ENCODE data around the gene TPP2.

DNA sequence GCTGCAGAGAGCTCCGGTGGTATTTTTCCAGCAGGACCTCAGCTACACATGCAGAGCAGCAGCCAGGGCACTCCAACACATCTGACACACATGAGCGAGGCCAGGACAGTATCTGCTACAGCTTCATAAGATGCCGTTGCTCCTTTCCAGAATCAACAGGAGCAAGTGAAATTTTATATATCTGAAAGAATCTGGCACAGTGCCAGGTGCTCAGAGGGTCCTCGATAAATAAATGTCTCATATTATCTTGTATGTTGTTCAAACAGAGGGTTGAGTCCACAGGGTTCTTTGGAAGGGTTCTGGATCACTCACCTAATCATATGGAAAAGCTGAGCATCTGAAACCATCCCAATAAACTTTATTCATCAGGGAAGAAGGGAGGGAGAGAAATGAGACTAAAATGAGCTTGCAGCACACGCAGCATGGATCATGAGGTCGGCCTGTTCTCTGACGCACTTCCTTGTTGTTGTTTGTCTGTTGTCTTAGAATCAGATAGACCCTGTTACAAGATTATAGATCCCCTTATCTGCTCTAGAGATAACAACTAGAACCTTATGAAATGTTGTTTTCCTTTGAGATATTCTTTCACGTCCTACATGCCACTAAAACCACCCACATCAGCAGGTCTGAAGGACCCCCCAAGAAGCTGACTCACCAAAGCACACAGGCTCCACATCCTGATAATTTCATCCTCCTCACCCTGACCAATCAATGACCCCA is 101.3 kb downstream of the TPP2 start:
- TF ChIP-seq, protein P1, sequence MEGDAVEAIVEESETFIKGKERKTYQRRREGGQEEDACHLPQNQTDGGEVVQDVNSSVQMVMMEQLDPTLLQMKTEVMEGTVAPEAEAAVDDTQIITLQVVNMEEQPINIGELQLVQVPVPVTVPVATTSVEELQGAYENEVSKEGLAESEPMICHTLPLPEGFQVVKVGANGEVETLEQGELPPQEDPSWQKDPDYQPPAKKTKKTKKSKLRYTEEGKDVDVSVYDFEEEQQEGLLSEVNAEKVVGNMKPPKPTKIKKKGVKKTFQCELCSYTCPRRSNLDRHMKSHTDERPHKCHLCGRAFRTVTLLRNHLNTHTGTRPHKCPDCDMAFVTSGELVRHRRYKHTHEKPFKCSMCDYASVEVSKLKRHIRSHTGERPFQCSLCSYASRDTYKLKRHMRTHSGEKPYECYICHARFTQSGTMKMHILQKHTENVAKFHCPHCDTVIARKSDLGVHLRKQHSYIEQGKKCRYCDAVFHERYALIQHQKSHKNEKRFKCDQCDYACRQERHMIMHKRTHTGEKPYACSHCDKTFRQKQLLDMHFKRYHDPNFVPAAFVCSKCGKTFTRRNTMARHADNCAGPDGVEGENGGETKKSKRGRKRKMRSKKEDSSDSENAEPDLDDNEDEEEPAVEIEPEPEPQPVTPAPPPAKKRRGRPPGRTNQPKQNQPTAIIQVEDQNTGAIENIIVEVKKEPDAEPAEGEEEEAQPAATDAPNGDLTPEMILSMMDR (IDR thresholded peaks at IDR 0.05): no peak
- no peak for TF ChIP-seq POLR2A (IDR thresholded peaks at IDR 0.05)

Measured in thyroid gland (tissue), 4 donors.